ENCODE measurements around the gene DOCK9. TPM values are rescaled to one million over a fixed set of nuclear protein-coding genes. Genes with fewer than 3 reads are reported as not detected.

The DOCK9 gene
- total RNA-seq, 1 donor from 2014 or later, result 43.5 TPM

- H3K27ac Mint-ChIP-seq, result no peak overlapping the region
- H3K9me3 Mint-ChIP-seq, result no peaks in the 10 kb centered on the region
- intact Hi-C loops (cut with micrococcal nuclease), result no loop called here
- no peaks in the 10 kb centered on the region for H3K27me3 Mint-ChIP-seq
- no peak for DNase-seq
- no peak overlapping the region for H3K4me3 Mint-ChIP-seq
- H3K36me3 Mint-ChIP-seq (ENCODE audit: low read depth), result peaks cover 2% of the 10 kb centered on the region
- H3K4me1 Mint-ChIP-seq, result peaks cover 44% of the 10 kb centered on the region
Measured at GRCh38 chr13:99005609-99006008, 27.7 kb upstream of the DOCK9 start.

DNA sequence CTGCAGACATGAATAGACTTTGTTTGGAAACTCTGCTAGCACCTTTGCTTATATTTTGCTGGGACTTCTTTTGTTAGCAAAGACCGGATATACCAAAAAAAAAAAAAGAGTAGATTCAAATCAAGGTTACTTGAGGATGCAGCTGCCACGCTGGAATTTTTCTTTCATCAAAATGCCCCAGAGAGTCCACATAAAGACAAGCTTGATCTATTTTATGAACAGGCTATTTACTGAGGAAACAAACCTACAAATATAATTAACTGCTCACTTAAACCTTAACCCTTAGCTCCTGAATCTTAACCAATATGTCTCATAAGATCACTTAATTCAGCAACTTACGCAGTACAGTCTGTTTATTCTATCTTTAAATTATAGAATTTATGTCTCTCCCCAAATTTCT is 27.1 kb upstream of the DOCK9 start:
- no peaks in the 10 kb centered on the region for H3K27me3 Mint-ChIP-seq
- H3K27ac Mint-ChIP-seq, result no peak overlapping the region
- H3K36me3 Mint-ChIP-seq (ENCODE audit: low read depth), result peaks cover 2% of the 10 kb centered on the region
- intact Hi-C loops (cut with micrococcal nuclease), result no loop called here
- peaks cover 51% of the 10 kb centered on the region for H3K4me1 Mint-ChIP-seq
- no peak for DNase-seq
- no peaks in the 10 kb centered on the region for H3K9me3 Mint-ChIP-seq
- no peak overlapping the region for H3K4me3 Mint-ChIP-seq

- Mint-ChIP-seq H3K36me3 (ENCODE audit: low read depth) (peaks cover 4% of the 10 kb centered on the region), H3K27me3 (no peaks in the 10 kb centered on the region), H3K27ac (no peak overlapping the region), H3K9me3 (no peaks in the 10 kb centered on the region), H3K4me1 (peaks cover 52% of the 10 kb centered on the region), H3K4me3 (no peak overlapping the region)
- DNase-seq, result no peak
- intact Hi-C loops (cut with micrococcal nuclease), result no loop called here
Measured at GRCh38 chr13:99003851-99004471, 26.1 kb upstream of the DOCK9 start.

GRCh38 chr13:99003186-99003585 is 25.3 kb upstream of the DOCK9 start:
- no peak overlapping the region for H3K4me3 Mint-ChIP-seq
- no peak for DNase-seq
- H3K9me3 Mint-ChIP-seq, result no peaks in the 10 kb centered on the region
- H3K4me1 Mint-ChIP-seq, result peaks cover 60% of the 10 kb centered on the region
- peaks cover 4% of the 10 kb centered on the region for H3K36me3 Mint-ChIP-seq (ENCODE audit: low read depth)
- H3K27ac Mint-ChIP-seq, result no peak overlapping the region
- H3K27me3 Mint-ChIP-seq, result no peaks in the 10 kb centered on the region
- intact Hi-C loops (cut with micrococcal nuclease), result no loop called here

GRCh38 chr13:99002172-99002710 is 24.4 kb upstream of the DOCK9 start:
- intact Hi-C loops (cut with micrococcal nuclease), result no loop called here
- Mint-ChIP-seq H3K36me3 (ENCODE audit: low read depth) (peaks cover 4% of the 10 kb centered on the region), H3K9me3 (no peaks in the 10 kb centered on the region), H3K4me3 (no peak overlapping the region), H3K27ac (no peak overlapping the region), H3K27me3 (no peaks in the 10 kb centered on the region), H3K4me1 (peaks cover 67% of the 10 kb centered on the region)
- no peak for DNase-seq

DNA sequence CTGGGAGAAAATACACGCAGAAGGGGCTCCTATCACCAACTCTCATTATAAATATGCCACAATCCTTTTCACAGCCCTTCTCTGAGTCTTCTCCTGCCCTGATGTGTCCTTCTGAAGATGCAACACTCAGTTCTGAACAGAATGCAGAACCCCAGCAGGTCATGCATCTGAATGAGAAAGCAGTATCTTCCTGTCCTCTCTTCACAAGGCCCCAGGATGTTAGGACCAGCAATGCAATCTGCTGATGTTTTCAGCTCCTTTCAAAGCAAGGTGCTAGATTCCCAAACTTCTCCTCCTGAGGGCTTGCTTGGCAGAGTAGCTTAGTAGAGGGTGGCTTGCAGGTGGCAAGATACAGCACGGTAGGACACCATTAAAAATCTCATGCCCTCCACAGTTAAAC is 22.3 kb upstream of the DOCK9 start:
- H3K4me1 Mint-ChIP-seq, result peaks cover 79% of the 10 kb centered on the region
- no peaks in the 10 kb centered on the region for H3K9me3 Mint-ChIP-seq
- no peak for DNase-seq
- intact Hi-C loops (cut with micrococcal nuclease), result no loop called here
- peak overlapping the region; percentile 16 for H3K4me3 Mint-ChIP-seq
- H3K27ac Mint-ChIP-seq, result no peak overlapping the region
- H3K27me3 Mint-ChIP-seq, result no peaks in the 10 kb centered on the region
- H3K36me3 Mint-ChIP-seq (ENCODE audit: low read depth), result peaks cover 9% of the 10 kb centered on the region

GRCh38 chr13:98999639-98999952 is 21.7 kb upstream of the DOCK9 start:
- Mint-ChIP-seq H3K27me3 (no peaks in the 10 kb centered on the region), H3K27ac (no peak overlapping the region), H3K9me3 (no peaks in the 10 kb centered on the region), H3K4me3 (peak overlapping the region; percentile 44), H3K4me1 (peaks cover 78% of the 10 kb centered on the region), H3K36me3 (ENCODE audit: low read depth) (peaks cover 12% of the 10 kb centered on the region)
- intact Hi-C loops (cut with micrococcal nuclease), result loop anchor here (2.0 to 5.0 kb wide), 3 partner anchors 19 to 87 kb away; no protein-coding TSS in a partner anchor
- DNase-seq, result no peak

DNA sequence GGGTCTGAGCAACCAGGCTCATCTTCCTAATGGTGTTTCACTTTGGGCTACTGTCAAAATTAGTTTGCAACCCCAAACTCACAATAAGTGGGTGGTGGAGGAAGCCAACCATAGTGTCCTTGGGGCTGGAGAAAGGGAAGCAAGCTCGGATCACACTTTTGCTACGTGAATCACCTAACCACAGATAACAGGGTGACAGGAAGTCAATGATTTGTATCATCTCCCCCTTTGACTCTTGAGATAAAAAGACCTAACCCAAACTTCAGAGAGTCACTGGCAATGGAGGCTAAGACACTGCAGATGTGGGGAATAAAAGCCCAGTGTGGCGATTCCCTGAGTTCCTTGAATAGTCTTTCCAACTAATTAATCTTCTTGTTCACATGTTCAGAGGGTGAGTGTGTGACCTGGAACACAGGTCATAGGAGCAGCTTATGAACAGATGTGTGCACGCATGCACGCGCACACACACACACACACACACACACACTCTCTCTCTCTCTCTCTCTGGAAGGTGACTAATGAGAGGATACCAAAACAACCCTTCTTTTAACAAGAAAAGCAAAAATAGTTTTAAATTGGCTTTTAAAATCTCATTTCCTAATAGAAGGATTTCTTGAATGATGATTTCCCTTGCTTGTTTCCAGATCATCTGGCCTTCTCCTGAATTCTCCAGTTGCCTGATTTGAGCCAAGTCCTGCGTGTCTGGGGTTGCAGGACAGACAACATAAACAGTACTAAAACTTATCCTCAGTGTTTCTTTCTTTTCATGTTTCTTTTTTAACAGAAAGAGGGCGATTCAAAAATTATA is 21.2 kb upstream of the DOCK9 start:
- peak overlapping the region; percentile 56 for H3K27ac Mint-ChIP-seq
- H3K27me3 Mint-ChIP-seq, result no peaks in the 10 kb centered on the region
- peaks cover 12% of the 10 kb centered on the region for H3K36me3 Mint-ChIP-seq (ENCODE audit: low read depth)
- H3K4me1 Mint-ChIP-seq, result peaks cover 81% of the 10 kb centered on the region
- intact Hi-C loops (cut with micrococcal nuclease), result loop anchor here (1.0 to 5.0 kb wide), 5 partner anchors 10 to 87 kb away; no protein-coding TSS in a partner anchor
- H3K4me3 Mint-ChIP-seq, result peak overlapping the region; percentile 44
- H3K9me3 Mint-ChIP-seq, result no peaks in the 10 kb centered on the region
- DNase-seq, result peak; percentile 75

- Mint-ChIP-seq H3K4me3 (peak overlapping the region; percentile 44), H3K9me3 (no peaks in the 10 kb centered on the region), H3K4me1 (peaks cover 72% of the 10 kb centered on the region), H3K27ac (peak overlapping the region; percentile 48), H3K27me3 (no peaks in the 10 kb centered on the region), H3K36me3 (ENCODE audit: low read depth) (peaks cover 10% of the 10 kb centered on the region)
- DNase-seq, result no peak
- intact Hi-C loops (cut with micrococcal nuclease), result loop anchor here (1.0 to 5.0 kb wide), 5 partner anchors 9 to 86 kb away; no protein-coding TSS in a partner anchor
Measured at GRCh38 chr13:98997738-98998641, 20.1 kb upstream of the DOCK9 start.

DNA sequence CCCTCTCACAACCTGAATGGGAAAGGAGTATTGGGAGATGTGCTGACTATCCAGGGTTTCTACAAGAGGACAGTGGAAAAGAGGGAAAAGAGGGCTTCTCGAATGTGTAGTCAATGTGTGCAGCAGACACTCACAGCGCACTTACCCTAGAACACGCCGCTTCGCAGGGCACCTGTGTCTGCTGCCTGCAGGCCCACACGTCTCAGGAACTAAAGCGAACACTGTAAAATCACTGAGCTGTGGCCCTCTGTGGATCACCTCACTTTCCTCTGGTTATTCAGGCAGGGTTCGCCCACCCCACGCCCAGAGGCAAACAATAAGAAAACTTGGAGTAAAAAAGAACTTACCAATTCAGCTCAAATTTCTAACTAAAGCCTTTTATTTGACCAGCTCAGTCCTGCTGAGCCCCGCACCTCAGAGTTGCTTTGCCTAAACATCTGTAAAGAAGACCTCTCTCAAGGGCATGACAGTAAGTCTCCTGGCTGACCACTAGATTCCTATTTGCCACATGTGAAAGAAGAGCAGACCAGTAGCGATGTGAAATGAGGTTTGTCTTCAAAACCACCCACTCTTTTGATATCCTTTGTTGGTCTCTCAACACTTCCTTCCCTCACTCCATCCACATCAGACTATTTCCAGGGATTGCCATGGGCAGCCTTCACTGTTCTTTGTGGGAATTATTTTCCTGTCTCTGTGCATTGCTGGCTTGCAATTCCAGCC is 19.3 kb upstream of the DOCK9 start:
- no peak for DNase-seq
- no peaks in the 10 kb centered on the region for H3K27me3 Mint-ChIP-seq
- H3K9me3 Mint-ChIP-seq, result no peaks in the 10 kb centered on the region
- no peak overlapping the region for H3K4me3 Mint-ChIP-seq
- intact Hi-C loops (cut with micrococcal nuclease), result loop anchor here (5.0 kb wide), 1 partner anchor 85 kb away; no protein-coding TSS in a partner anchor
- peaks cover 12% of the 10 kb centered on the region for H3K36me3 Mint-ChIP-seq (ENCODE audit: low read depth)
- H3K27ac Mint-ChIP-seq, result peak overlapping the region; percentile 17
- H3K4me1 Mint-ChIP-seq, result peaks cover 71% of the 10 kb centered on the region

- H3K9me3 Mint-ChIP-seq, result no peaks in the 10 kb centered on the region
- H3K4me1 Mint-ChIP-seq, result peaks cover 62% of the 10 kb centered on the region
- H3K36me3 Mint-ChIP-seq (ENCODE audit: low read depth), result peaks cover 12% of the 10 kb centered on the region
- H3K27ac Mint-ChIP-seq, result no peak overlapping the region
- DNase-seq, result no peak
- intact Hi-C loops (cut with micrococcal nuclease), result loop anchor here (5.0 kb wide), 1 partner anchor 84 kb away; no protein-coding TSS in a partner anchor
- no peaks in the 10 kb centered on the region for H3K27me3 Mint-ChIP-seq
- H3K4me3 Mint-ChIP-seq, result no peak overlapping the region
Measured at GRCh38 chr13:98996046-98996445, 18.2 kb upstream of the DOCK9 start.

DNA sequence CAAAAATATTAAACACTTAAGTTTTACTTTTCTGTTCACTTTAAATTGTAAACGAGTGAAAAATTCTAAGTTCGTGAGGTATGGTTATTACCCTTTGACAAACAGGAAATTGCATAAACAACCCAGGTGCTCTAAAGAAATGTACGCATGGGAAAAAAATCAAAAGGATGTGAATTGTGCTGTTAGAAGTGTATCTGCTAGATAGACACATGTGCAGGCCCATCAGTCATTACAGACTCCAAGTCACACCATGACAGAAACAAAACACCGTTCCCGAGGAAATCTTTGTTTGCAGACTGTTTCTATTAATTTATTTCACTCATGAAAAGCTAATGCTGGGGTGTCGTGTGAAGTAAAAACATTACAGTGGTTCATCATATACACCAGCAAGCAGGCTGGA is 17.0 kb upstream of the DOCK9 start:
- H3K4me1 Mint-ChIP-seq, result peaks cover 58% of the 10 kb centered on the region
- DNase-seq, result peak; percentile 69
- H3K27ac Mint-ChIP-seq, result peak overlapping the region; percentile 87
- peak overlapping the region; percentile 55 for H3K4me3 Mint-ChIP-seq
- peaks cover 18% of the 10 kb centered on the region for H3K36me3 Mint-ChIP-seq (ENCODE audit: low read depth)
- no peaks in the 10 kb centered on the region for H3K9me3 Mint-ChIP-seq
- intact Hi-C loops (cut with micrococcal nuclease), result loop anchor here (5.0 kb wide), 1 partner anchor 83 kb away; no protein-coding TSS in a partner anchor
- no peaks in the 10 kb centered on the region for H3K27me3 Mint-ChIP-seq

GRCh38 chr13:98994080-98994479 is 16.2 kb upstream of the DOCK9 start:
- no peaks in the 10 kb centered on the region for H3K27me3 Mint-ChIP-seq
- H3K27ac Mint-ChIP-seq, result no peak overlapping the region
- peaks cover 56% of the 10 kb centered on the region for H3K4me1 Mint-ChIP-seq
- H3K9me3 Mint-ChIP-seq, result no peaks in the 10 kb centered on the region
- peaks cover 17% of the 10 kb centered on the region for H3K36me3 Mint-ChIP-seq (ENCODE audit: low read depth)
- no peak for DNase-seq
- intact Hi-C loops (cut with micrococcal nuclease), result no loop called here
- no peak overlapping the region for H3K4me3 Mint-ChIP-seq
